Measurements from ENCODE around the gene DCDC2C.

Gene DCDC2C

GRCh38 chr2:3864943-3865865 is 161.8 kb downstream of the DCDC2C start:
- FAIRE-seq, result no peak

GRCh38 chr2:3867469-3867868 is 164.1 kb downstream of the DCDC2C start:
- no peak for DNase-seq (ENCODE audit: insufficient read length)
- TF ChIP-seq POLR2A (IDR thresholded peaks at IDR 0.05; ENCODE audit: low read depth, low read length) (no peak), TAF1 (IDR thresholded peaks at IDR 0.05; ENCODE audit: borderline replicate concordance, low read depth, low read length) (no peak), POLR2AphosphoS5 (IDR thresholded peaks at IDR 0.05; ENCODE audit: low read depth, low read length) (no peak)
- no peak for FAIRE-seq

More at GRCh38 chr2:3864943-3865865, 161.8 kb downstream of the DCDC2C start:
- TF ChIP-seq TAF1 (IDR thresholded peaks at IDR 0.05; ENCODE audit: borderline replicate concordance, low read depth, low read length) (no peak), POLR2A (IDR thresholded peaks at IDR 0.05; ENCODE audit: low read depth, low read length) (no peak), POLR2AphosphoS5 (IDR thresholded peaks at IDR 0.05; ENCODE audit: low read depth, low read length) (no peak)
- no peak for DNase-seq (ENCODE audit: insufficient read length)

GRCh38 chr2:3868012-3868805 is 164.8 kb downstream of the DCDC2C start:
- no peak for FAIRE-seq
- TF ChIP-seq POLR2A (IDR thresholded peaks at IDR 0.05; ENCODE audit: low read depth, low read length) (no peak), POLR2AphosphoS5 (IDR thresholded peaks at IDR 0.05; ENCODE audit: low read depth, low read length) (no peak), TAF1 (IDR thresholded peaks at IDR 0.05; ENCODE audit: borderline replicate concordance, low read depth, low read length) (no peak)
- no peak for DNase-seq (ENCODE audit: insufficient read length)

- no peak for FAIRE-seq
- TF ChIP-seq TAF1 (IDR thresholded peaks at IDR 0.05; ENCODE audit: borderline replicate concordance, low read depth, low read length) (no peak), POLR2A (IDR thresholded peaks at IDR 0.05; ENCODE audit: low read depth, low read length) (no peak), POLR2AphosphoS5 (IDR thresholded peaks at IDR 0.05; ENCODE audit: low read depth, low read length) (no peak)
- DNase-seq (ENCODE audit: insufficient read length), result no peak
Observed at GRCh38 chr2:3870222-3870621, 166.8 kb downstream of the DCDC2C start.

GRCh38 chr2:3871002-3871401 is 167.6 kb downstream of the DCDC2C start:
- FAIRE-seq (no peak), DNase-seq (ENCODE audit: insufficient read length) (no peak)
- TF ChIP-seq TAF1 (IDR thresholded peaks at IDR 0.05; ENCODE audit: borderline replicate concordance, low read depth, low read length), result no peak
- no peak for TF ChIP-seq POLR2A (IDR thresholded peaks at IDR 0.05; ENCODE audit: low read depth, low read length)
- TF ChIP-seq POLR2AphosphoS5 (IDR thresholded peaks at IDR 0.05; ENCODE audit: low read depth, low read length), result no peak

GRCh38 chr2:3872451-3872850 is 169.1 kb downstream of the DCDC2C start:
- DNase-seq (ENCODE audit: insufficient read length) (no peak), FAIRE-seq (no peak)
- TF ChIP-seq POLR2A (IDR thresholded peaks at IDR 0.05; ENCODE audit: low read depth, low read length) (no peak), TAF1 (IDR thresholded peaks at IDR 0.05; ENCODE audit: borderline replicate concordance, low read depth, low read length) (no peak), POLR2AphosphoS5 (IDR thresholded peaks at IDR 0.05; ENCODE audit: low read depth, low read length) (no peak)

GRCh38 chr2:3873899-3874298 is 170.5 kb downstream of the DCDC2C start:
- no peak for FAIRE-seq
- no peak for DNase-seq (ENCODE audit: insufficient read length)
- TF ChIP-seq TAF1 (IDR thresholded peaks at IDR 0.05; ENCODE audit: borderline replicate concordance, low read depth, low read length) (no peak), POLR2A (IDR thresholded peaks at IDR 0.05; ENCODE audit: low read depth, low read length) (no peak), POLR2AphosphoS5 (IDR thresholded peaks at IDR 0.05; ENCODE audit: low read depth, low read length) (no peak)

- TF ChIP-seq TAF1 (IDR thresholded peaks at IDR 0.05; ENCODE audit: borderline replicate concordance, low read depth, low read length) (no peak), POLR2AphosphoS5 (IDR thresholded peaks at IDR 0.05; ENCODE audit: low read depth, low read length) (no peak), POLR2A (IDR thresholded peaks at IDR 0.05; ENCODE audit: low read depth, low read length) (no peak)
- FAIRE-seq, result no peak
- no peak for DNase-seq (ENCODE audit: insufficient read length)
Observed at GRCh38 chr2:3876221-3876620, 172.8 kb downstream of the DCDC2C start.

- no peak for TF ChIP-seq POLR2A (IDR thresholded peaks at IDR 0.05; ENCODE audit: low read depth, low read length)
- DNase-seq (ENCODE audit: insufficient read length), result no peak
- FAIRE-seq, result no peak
Observed at GRCh38 chr2:3876685-3877084, 173.3 kb downstream of the DCDC2C start.

- FAIRE-seq (no peak), DNase-seq (ENCODE audit: insufficient read length) (no peak)
- no peak for TF ChIP-seq POLR2A (IDR thresholded peaks at IDR 0.05; ENCODE audit: low read depth, low read length)
- TF ChIP-seq TAF1 (IDR thresholded peaks at IDR 0.05; ENCODE audit: borderline replicate concordance, low read depth, low read length), result no peak
- no peak for TF ChIP-seq POLR2AphosphoS5 (IDR thresholded peaks at IDR 0.05; ENCODE audit: low read depth, low read length)
Observed at GRCh38 chr2:3885629-3886628, 182.6 kb downstream of the DCDC2C start.

GRCh38 chr2:3895021-3895420 is 191.6 kb downstream of the DCDC2C start:
- FAIRE-seq (no peak), DNase-seq (ENCODE audit: insufficient read length) (no peak)
- TF ChIP-seq POLR2AphosphoS5 (IDR thresholded peaks at IDR 0.05; ENCODE audit: low read depth, low read length), result no peak
- TF ChIP-seq POLR2A (IDR thresholded peaks at IDR 0.05; ENCODE audit: low read depth, low read length), result no peak

Data from GM12892 (cell line).